GM08714 (cell line): Measurements from ENCODE around the gene TMEM131L.
"Not testable (repeated sequence)": the region's sequence is repeated elsewhere in the genome, so short reads cannot be mapped to it uniquely, and the experiment has no call there.

Experiments used
- H3K4me3 ChIP-seq: fragments of 200-500 bp; sonication (Bioruptor generic); 2 replicates; pipeline ENCODE4 v1.5.1; 2014; ENCODE audit warnings: mild to moderate bottlenecking, low read length, inconsistent platforms
- ZNF274 ChIP-seq: IDR thresholded peaks from 2 replicates; pipeline ENCODE4 v1.6.1; 2012; ENCODE audit warnings: mild to moderate bottlenecking, low read depth, low read length

The TMEM131L gene

DNA sequence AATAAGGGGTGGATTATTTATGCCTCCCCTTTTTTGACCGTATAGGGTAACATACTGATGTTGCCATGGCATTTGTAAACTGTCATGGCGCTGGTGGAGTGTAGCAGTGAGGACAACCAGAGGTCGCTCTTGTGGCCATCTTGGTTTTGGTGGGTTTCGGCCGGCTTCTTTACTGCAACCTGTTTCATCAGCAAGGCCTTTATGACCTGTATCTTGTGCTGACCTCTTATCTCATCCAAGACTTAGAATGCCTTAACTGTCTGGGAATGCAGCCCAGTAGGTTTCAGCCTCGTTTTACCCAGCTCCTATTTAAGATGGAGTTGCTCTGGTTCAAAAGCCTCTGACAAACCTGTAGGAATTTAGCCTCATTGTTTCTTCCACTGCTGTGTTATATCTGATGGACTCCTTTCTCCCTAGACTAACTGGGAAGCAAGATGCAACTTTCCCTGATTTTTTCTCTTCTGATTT, 71.4 kb downstream of the TMEM131L start:
- TF ChIP-seq ZNF274: no peak
- H3K4me3 ChIP-seq: no peak overlapping the region

DNA sequence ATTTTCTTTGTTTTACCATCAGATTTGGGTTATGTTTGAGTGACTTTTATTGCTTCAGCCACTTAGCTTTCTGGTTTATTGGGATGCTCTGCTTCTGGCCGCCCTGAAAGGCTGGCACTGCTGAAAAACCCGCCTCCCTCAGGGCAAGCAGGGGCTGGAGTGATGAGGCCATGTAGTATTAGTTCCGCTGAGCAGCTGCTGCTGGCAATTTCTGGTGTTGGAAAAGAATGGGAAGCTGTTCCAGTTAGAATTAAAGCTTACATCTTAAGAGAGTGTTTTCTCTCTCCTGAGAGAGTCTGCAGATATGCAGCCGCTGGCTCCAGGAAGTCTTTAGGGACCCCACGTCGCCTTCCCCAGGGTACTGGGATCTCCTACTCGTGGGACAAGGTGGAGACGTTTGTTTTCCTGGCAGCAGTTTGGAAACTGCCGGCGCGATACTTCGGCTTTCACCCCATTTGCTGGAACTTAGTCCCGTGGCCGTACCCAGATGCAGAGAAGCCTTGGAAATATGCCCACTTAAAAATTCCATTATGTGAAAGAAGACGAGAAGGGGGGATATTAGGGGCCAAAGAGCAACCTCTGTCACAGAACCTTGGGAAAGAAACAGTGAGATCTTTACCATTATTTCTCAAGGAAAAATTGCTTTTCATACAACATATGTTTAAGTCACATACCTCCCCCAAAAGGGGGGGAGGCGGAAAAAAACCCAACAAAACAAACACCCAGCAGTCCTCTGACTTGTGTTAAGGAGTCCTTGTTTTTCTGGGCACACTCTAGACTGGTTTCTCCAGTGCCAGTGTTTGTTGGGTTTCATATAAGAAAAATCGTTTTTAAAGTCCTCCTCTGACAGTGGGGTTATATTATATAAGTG, 72.6 kb downstream of the TMEM131L start:
- TF ChIP-seq ZNF274: no peak
- no peak overlapping the region for H3K4me3 ChIP-seq

DNA sequence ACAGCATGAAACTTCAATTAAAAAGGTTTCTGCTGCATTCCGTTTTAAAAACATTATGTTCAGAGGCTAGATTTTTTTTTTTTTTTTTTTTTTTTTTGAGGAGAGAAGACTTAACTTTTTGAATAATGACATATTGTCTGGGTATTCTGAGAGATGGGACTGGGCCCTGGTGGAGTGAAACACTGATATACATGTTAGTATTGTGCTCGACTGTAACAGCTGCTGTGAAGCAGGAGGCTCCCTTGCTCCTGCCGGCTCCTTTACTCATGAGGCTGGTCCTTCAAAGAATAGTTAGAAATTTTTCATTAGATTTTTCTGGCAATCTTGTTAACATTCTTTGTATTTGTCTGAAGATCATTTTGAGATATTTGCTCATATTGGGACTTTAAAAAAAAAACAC, 73.3 kb downstream of the TMEM131L start:
- H3K4me3 ChIP-seq: no peak overlapping the region
- TF ChIP-seq ZNF274: no peak

DNA sequence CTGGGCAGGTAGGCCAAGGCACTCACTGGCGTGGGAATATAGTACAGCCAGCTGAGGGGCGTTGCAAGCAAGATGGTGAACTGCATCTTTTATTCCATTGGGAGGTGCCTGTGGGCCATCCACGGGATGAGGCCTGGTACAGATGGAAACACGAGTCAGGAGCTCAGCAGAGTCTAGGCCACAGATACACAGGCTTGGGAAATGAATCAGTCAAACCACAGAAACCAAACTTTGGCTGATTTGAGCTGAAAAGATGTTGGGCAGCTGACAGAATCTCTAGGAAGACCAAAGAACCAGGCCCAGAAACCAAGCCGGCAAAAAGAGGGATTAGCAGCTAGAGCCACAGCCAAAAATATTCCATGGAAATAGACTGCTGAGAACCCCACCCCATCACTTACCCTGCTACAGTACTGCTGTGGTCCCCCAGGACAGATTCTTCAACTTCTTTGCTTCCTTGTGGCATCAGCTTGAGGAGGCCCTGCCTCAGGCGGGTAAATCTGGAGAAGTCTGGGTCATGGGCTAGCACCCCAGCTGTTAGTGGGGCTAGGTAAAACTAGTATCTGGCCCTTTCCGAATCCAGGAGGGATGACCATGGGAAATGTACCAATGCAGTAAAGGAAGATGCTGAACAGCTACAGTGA, 75.4 kb downstream of the TMEM131L start:
- no peak overlapping the region for H3K4me3 ChIP-seq
- TF ChIP-seq ZNF274: no peak

DNA sequence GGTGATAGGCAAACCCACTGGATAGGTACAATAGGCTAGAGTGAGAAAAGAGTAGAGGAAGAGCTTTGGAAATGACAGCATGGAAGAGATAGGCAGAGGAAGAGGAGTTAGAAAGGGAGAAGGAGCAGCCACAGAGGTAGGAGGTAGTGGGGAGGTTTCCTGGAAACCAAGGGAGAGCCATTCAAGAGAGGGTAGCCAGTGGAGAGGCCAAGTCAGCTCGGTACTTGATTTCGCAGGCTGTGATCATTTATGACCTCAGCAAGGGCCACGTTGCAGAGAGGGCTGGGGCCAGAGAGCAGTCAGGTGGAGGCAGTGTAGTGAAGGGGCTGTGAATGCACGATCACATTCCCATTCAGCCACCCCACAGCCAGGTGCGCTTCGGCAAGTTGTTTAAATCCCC, 76.0 kb downstream of the TMEM131L start:
- H3K4me3 ChIP-seq: no peak overlapping the region
- no peak for TF ChIP-seq ZNF274

DNA sequence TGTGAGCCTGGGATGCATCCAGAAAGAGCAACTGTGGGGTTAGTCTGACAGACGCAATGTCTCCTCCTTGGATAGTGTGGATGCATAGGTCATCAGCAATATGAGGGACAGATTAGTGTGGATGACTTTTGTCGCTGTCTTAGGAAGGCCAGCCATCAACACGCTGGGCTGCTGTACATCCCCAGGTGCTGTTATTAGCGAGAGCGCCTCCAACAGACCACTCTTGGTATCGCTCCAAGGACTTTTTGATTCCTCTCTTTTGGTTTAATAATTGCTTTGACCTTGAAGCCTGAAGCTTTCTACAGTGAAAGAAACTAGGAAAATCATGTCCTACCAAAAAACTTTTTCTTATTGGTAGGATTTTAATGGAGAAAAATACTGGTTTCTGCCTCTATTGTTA, 76.7 kb downstream of the TMEM131L start:
- H3K4me3 ChIP-seq: no peak overlapping the region
- TF ChIP-seq ZNF274: no peak

DNA sequence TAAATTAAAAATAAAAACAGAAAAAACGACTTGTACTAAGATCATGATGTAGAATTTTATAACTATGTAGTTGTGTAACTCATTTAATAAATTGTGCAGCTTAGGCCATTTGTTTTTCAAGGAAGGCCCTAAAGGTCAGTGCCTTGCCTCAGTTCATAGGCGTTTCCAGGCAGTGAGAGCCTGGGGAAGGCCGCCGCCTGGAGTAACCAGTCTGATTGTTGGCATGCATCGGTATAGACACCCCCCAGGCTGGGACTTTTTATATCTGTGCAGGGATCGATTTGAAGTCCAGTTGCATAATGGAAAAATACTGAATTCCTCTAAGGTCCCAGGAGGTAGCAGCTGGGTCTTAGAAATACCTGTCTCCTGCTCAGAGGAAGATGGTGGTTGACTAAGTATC, 77.2 kb downstream of the TMEM131L start:
- no peak for TF ChIP-seq ZNF274
- H3K4me3 ChIP-seq: no peak overlapping the region

DNA sequence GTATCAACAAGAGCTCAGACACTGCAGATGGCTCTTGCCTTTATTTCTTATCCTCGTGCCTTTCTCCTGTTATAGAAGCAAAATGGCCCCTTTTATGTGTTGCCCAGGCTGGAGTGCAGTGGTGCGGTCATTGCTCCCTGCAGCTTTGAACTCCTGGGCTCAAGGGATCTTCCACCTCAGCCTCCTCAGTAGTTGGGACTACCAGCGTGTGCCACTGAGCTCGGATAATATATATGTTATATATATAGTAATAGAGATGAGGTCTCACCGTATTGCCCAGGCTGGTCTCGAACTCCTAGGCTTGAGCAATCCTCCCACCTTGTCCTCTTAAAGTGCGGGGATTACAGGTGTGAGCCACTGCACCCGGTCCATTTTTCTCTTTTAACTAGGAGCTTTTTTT, 79.7 kb downstream of the TMEM131L start:
- no peak overlapping the region for H3K4me3 ChIP-seq
- no peak for TF ChIP-seq ZNF274

DNA sequence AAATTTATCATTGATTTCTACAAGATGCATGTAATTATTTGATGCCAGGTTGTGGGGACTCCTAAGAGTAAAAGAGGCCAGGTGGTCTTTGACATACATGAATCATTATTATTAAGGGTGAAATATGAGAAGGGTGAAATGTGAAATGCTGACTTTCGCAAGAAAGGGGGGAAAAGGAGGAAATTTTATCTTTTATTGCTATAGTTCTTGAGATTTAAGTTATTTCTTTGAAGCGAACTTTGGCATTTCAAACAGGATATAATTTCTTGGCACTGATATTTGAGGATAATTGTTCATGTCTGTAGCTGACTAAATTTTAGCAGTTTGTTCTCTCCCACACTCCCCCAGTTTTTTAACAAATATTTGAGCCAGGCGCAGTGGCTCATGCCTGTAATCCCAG, 80.1 kb downstream of the TMEM131L start:
- no peak overlapping the region for H3K4me3 ChIP-seq
- no peak for TF ChIP-seq ZNF274

DNA sequence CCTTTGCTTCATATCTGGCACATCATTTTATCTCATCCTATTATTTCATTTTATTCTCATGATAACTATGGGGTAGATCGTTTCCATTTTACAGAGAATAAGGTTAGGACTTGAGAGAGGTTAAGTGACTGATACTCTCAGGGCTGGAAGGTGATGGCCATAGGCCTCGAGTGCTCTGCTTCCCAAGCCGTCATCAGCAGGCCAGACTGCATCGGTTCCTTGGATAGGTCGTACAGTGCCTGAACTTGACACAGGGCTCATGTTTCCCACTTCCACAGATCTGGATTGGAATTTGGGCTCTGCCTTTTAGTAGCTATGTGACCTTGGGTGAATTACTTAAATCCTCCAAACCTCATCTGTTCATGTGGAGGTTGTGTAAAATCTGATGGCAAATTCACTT, 81.4 kb downstream of the TMEM131L start:
- no peak for TF ChIP-seq ZNF274
- H3K4me3 ChIP-seq: no peak overlapping the region

DNA sequence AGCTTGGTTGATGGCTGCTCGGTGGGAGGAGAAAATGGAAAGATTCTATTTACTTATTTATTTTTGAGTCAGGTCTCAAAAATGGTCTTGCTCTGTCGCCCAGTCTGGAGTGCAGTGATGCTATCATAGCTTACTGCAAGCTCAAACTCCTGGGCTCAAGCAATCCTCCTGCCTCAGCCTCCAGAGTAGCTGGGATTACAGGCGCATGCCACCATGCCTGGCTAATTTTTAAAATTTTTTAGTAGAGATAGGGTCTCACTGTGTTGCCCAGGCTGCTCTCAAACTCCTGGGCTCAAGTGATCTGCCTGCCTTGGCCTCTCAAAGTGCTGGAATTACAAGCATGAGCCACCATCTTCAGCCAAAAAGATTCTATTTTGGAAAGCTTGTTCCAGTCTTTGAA, 82.7 kb downstream of the TMEM131L start:
- not testable (repeated sequence) for H3K4me3 ChIP-seq

DNA sequence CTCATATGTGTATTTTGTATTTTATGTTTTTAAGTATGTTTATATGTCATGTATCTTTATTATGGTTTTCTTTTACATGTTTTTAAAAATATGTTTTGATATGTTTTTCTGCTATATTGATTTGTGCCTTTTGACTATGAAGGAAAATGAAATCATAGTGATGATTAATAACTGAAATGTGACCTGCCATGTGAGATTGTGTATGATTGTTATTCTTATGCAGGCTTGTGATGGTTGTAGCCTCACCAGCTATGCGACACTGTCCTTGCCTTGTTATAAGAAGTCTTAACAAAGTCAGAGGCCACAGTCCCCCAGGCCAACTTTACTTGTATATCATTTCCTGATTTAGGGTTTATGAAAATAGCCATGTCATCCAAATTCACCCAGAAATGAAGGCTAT, 83.2 kb downstream of the TMEM131L start:
- TF ChIP-seq ZNF274: no peak
- no peak overlapping the region for H3K4me3 ChIP-seq

DNA sequence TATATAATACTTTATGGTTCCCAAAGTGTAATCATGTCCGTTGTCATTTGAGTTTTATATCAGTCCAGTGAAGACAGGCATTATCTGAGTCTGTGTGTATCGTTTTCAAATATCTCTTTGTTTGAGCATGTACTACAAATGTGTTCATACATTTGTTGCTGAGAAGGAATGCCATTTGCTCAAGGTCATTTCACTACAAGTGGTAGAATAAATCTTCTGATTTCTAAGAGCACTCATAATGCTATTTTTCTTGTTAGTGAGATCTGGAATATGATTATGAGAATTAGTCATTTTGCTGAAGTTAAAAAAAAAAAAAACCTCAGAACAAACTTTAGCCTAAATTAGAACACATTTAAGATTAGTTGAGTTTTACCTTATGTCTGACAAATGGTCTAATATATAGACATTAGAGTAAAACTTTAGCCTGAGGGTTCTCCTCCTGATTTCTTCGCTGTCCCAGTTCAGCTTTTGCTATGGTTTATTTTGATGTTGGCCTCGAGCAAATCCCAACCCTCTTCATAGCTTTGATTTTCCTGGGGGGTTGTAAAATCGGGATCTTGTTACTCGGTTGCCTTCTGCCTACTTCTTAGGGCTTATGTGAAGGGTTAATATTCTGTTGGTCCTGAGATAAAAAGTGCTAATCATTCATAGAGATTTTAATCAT, 87.1 kb downstream of the TMEM131L start:
- no peak overlapping the region for H3K4me3 ChIP-seq
- TF ChIP-seq ZNF274: no peak

DNA sequence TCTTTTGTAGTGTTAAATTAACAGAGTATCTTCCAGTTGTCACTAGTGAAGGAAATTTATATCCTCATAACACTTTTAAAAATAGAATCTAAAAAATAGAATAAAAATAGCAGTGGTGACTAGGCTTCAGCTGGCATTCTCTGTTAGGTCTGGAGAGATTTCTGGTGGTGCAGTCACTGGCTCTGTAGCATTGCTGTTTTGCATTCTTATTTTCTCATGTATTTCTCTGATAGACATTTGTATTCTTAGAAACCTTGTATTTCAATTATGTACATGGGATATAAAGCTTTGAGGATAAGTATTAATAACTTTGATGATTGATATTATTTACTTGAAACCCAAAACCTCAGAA, 87.6 kb downstream of the TMEM131L start:
- no peak for TF ChIP-seq ZNF274
- no peak overlapping the region for H3K4me3 ChIP-seq
